Panc1 (cell line): ENCODE data around the gene PRDX5. TPM values are rescaled to one million over a fixed set of nuclear protein-coding genes. Genes with fewer than 3 reads are reported as not detected.
A peak's percentile ranks its signal among the peaks of the same experiment; 100 is the strongest.

Experiments
- ATAC-seq: fragments of 200-7000 bp; cut with Tn5 transposase; 2 replicates; pipeline ENCODE4 v1.9.1; 2020; ENCODE audit warnings: mild to moderate bottlenecking, moderate library complexity
- BruUV-seq: library from RNA; stranded (reverse); fragments of 400-500 nt; replicated peaks from 2 replicates; lab custom pipeline; 2021; lab: Mats Ljungman, UMichigan
- CTCF ChIA-PET: fragments of 300-600 bp; sonication (Branson Sonifier 250); formaldehyde crosslinking; loops from one replicate; lab custom pipeline; 2022; ENCODE audit warnings: antibody characterized with exemption; lab: Charles Lee
- POLR2A ChIA-PET: fragments of 300-600 bp; sonication (Branson Sonifier 250); formaldehyde crosslinking; loops from one replicate; lab custom pipeline; 2022; ENCODE audit warnings: antibody characterized with exemption; lab: Charles Lee
- DNase-seq: peaks from one replicate; pipeline ENCODE4 v3.0.0-alpha.2; 2010; ENCODE audit warnings: low read depth, low spot score
- H3K27ac ChIP-seq: 2 replicates; pipeline ENCODE4 v1.5.1; 2011; ENCODE audit warnings: mild to moderate bottlenecking, low read length, inconsistent platforms
- H3K27me3 ChIP-seq: fragments of 200-500 bp; sonication (Bioruptor generic); 2 replicates; pipeline ENCODE4 v1.6.0; 2014; ENCODE audit warnings: low read length, inconsistent platforms; ENCODE audit not compliant: control insufficient read depth, insufficient read depth
- H3K36me3 ChIP-seq: fragments of 200-500 bp; sonication (Bioruptor generic); 2 replicates; pipeline ENCODE4 v1.5.1; 2014; ENCODE audit warnings: inconsistent platforms, mild to moderate bottlenecking, low read length, moderate library complexity; ENCODE audit not compliant: control insufficient read depth, insufficient read depth
- H3K4me1 ChIP-seq: 2 replicates; pipeline ENCODE4 v1.5.1; 2011; ENCODE audit warnings: inconsistent platforms, mild to moderate bottlenecking, low read length, moderate library complexity; ENCODE audit not compliant: control insufficient read depth, insufficient read depth
- H3K4me3 ChIP-seq, 2 experiments: 2 replicates each; pipeline ENCODE4 v1.5.1; 2011 to 2012; ENCODE audit warnings: low read depth in 2 of 2, low read length in 2 of 2, mild to moderate bottlenecking in 2 of 2, inconsistent platforms in 1 of 2, moderate library complexity in 1 of 2
- H3K9me3 ChIP-seq: fragments of 200-500 bp; sonication (Bioruptor generic); 2 replicates; pipeline ENCODE4 v1.5.1; 2014; ENCODE audit warnings: low read depth, mild to moderate bottlenecking, inconsistent platforms, low read length, moderate library complexity; ENCODE audit not compliant: control insufficient read depth, insufficient read depth
- CTCF ChIP-seq: fragments of 450-650 bp; IDR thresholded peaks from 2 replicates; pipeline ENCODE4 v1.5.1; 2017; ENCODE audit warnings: mild to moderate bottlenecking
- POLR2AphosphoS5 ChIP-seq: IDR thresholded peaks from 2 replicates; pipeline ENCODE4 v1.6.1; 2012; ENCODE audit warnings: mild to moderate bottlenecking, low read depth, low read length, moderate library complexity
- REST ChIP-seq, 2 experiments: IDR thresholded peaks; 2 replicates each; pipeline ENCODE4 v1.6.1; 2011 to 2012; ENCODE audit warnings: low read depth in 2 of 2, control low read depth in 1 of 2, low read length in 1 of 2, mild to moderate bottlenecking in 1 of 2, moderate library complexity in 1 of 2; ENCODE audit not compliant: insufficient read depth in 1 of 2
- SIN3A ChIP-seq: IDR thresholded peaks from 2 replicates; pipeline ENCODE4 v1.6.1; 2012; ENCODE audit warnings: low read depth, mild to moderate bottlenecking, low read length, moderate library complexity, borderline replicate concordance; ENCODE audit not compliant: insufficient read depth
- TCF7L2 ChIP-seq: IDR thresholded peaks from 2 replicates; pipeline ENCODE4 v1.6.1; 2011; ENCODE audit warnings: mild to moderate bottlenecking, low read depth, low read length, inconsistent platforms
- in situ Hi-C: cut with HindIII; loops from 2 replicates; pipeline ENCODE4 v1.10.0; 2016; ENCODE audit warnings: low sequenced_read_pairs, low pct_unique_long_range_greater_than_20kb
- intact Hi-C: fragments of 100-400 bp; cut with micrococcal nuclease; formaldehyde crosslinking; loops from one replicate; pipeline ENCODE4 v1.10.0; 2022; ENCODE audit not compliant: unreplicated experiment
- total RNA-seq: library from RNA; stranded (reverse); gene quantifications from one replicate; pipeline ENCODE4 v1.2.1, GENCODE V29; 2021; ENCODE audit not compliant: unreplicated experiment

The PRDX5 gene
- total RNA-seq, 1 experiment from 2014 or later, result 492 TPM

- TF ChIP-seq POLR2AphosphoS5 (peak; percentile 23; the same call in 1 of the 2 replicates), CTCF (no peak)
- H3K36me3 ChIP-seq, result no peaks in the 10 kb centered on the region; the same call in 1 of the 2 replicates
- no peaks in the 10 kb centered on the region for H3K9me3 ChIP-seq
- ChIA-PET CTCF (interaction anchor here (1.0 to 1.7 kb wide), 3 partner anchors 12 to 83 kb away, joined by 5 to 8 read pairs (median 5); no protein-coding TSS in a partner anchor), POLR2A (no interaction called here)
- BruUV-seq, result no TSS peak
- no peak overlapping the region for H3K4me3 ChIP-seq
- intact Hi-C loops (no loop called here), in situ Hi-C loops (no loop called here)
- H3K4me1 ChIP-seq, result peaks cover 21% of the 10 kb centered on the region
- ATAC-seq, result no peak
- no peaks in the 10 kb centered on the region; the same call in 1 of the 2 replicates for H3K27me3 ChIP-seq
- H3K27ac ChIP-seq, result no peak overlapping the region
- DNase-seq, result no peak
These were observed 28.8 kb upstream of the PRDX5 start for GRCh38 chr11:64289002-64289564.

DNA sequence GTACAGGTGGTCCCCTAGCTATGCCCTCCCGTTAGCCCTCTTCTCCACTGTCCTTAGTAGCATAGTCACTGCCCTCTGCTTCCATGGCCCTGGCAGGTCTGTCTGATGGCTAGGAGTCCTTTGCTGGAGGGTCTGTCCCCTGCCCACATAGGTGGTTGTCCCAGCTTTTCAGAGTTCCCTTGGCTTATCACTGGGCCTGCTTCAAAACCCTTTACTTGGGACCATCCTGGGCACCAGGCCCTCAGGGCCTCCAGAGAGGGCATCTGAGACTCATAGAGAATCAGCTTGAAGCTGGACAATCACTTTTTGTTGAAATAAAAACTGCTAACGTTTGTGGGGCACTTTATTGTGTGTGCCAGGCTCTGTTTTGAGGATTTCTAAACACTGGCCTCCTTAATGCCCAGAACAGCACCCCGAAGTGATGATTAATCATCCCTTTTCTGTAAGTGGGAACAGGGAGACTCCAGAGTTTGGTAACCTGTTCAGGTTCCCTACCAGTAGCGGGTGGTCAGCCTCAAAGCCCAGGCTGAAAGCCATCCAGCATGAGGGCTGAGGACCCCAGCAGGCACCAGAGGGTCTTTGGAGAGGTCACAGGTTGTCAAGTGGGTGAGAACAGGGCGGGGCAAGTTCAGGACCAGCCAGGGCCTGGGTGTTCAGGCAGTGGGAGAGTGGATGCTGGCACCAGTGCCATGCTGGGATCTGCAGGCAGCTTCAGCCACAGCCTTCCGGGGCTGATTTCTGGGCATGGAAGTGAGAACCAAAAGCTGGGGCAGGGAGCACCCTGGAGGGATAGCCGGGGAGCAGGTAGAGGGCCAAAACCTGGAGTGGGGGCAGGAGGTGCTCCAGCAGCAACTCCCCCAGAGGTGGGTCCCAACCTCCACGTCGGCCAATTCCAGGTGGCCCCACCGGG, 27.3 kb upstream of the PRDX5 start:
- TF ChIP-seq SIN3A (no peak), POLR2AphosphoS5 (0 out of 2 replicates have a peak, but pooled peaks have one; percentile 29), CTCF (no peak)
- Histone ChIP-seq H3K4me3 (peak overlapping the region in 1 of 2 experiments; percentile 35; a peak in 3 of 4 replicates), H3K36me3 (no peaks in the 10 kb centered on the region), H3K27me3 (no peaks in the 10 kb centered on the region; the same call in none of the 2 replicates), H3K27ac (no peak overlapping the region), H3K4me1 (peaks cover 20% of the 10 kb centered on the region), H3K9me3 (no peaks in the 10 kb centered on the region)
- intact Hi-C loops (no loop called here), in situ Hi-C loops (no loop called here)
- DNase-seq, result no peak
- peak; percentile 30 for ATAC-seq
- CTCF ChIA-PET, result interaction anchor here (1.4 to 1.7 kb wide), 2 partner anchors 10 to 14 kb away, joined by 8 to 12 read pairs; partner anchors contain the start of gene CATSPERZ
- BruUV-seq, result no TSS peak
- POLR2A ChIA-PET, result interaction anchor here (0.6 kb wide), 1 partner anchor 38 kb away, joined by 4 read pairs; no protein-coding TSS in a partner anchor

GRCh38 chr11:64291262-64291751, 26.6 kb upstream of the PRDX5 start, which contains the start of gene KCNK4:
KCNK4 (plus strand) TSS chr11:64291302; CDS start chr11:64293019, 1,717 bp downstream.
- peaks cover 17% of the 10 kb centered on the region for H3K4me1 ChIP-seq
- ATAC-seq (peak; percentile 54), DNase-seq (no peak)
- no peaks in the 10 kb centered on the region for H3K36me3 ChIP-seq
- ChIA-PET CTCF (interaction anchor here (1.4 kb wide), 1 partner anchor 10 kb away, joined by 12 read pairs; the partner anchor contains the start of gene CATSPERZ), POLR2A (no interaction called here)
- peak within 1 kb of the TSS; percentile 35 to 37 for H3K4me3 ChIP-seq
- intact Hi-C loops (no loop called here), in situ Hi-C loops (no loop called here)
- no peak within 1 kb of the TSS for H3K27ac ChIP-seq
- no peaks in the 10 kb centered on the region; the same call in none of the 2 replicates for H3K27me3 ChIP-seq
- BruUV-seq, result no TSS peak
- TF ChIP-seq REST (IDR thresholded peaks at IDR 0.05; ENCODE audit: insufficient read depth in 1 of 2, low read depth in 2 of 2, low read length in 1 of 2) (no peak), POLR2AphosphoS5 (no peak), SIN3A (no peak), TCF7L2 (no peak), CTCF (no peak)
- H3K9me3 ChIP-seq, result no peaks in the 10 kb centered on the region
